Astrocyte (in vitro differentiated cells and primary cell): ENCODE results near the gene LRBA. TPM values are rescaled to one million over a fixed set of nuclear protein-coding genes. Genes with fewer than 3 reads are reported as not detected.
A peak's percentile ranks its signal among the peaks of the same experiment; 100 is the strongest.

Source experiments
- DNase-seq: peaks from one replicate; pipeline ENCODE4 v3.0.0-alpha.2; 2010; ENCODE audit warnings: low read depth
- FAIRE-seq: peaks from 2 replicates; lab custom pipeline; 2011; peaks lifted over from hg19 to GRCh38; lab: Jason Lieb, UNC
- H2AFZ ChIP-seq: 2 replicates; pipeline ENCODE4 v1.6.0; 2012; ENCODE audit warnings: low read depth, low read length, inconsistent platforms
- H3K27ac ChIP-seq: 2 replicates; pipeline ENCODE4 v1.5.1; 2011; ENCODE audit warnings: low read depth, low read length, inconsistent platforms
- H3K27me3 ChIP-seq: 2 replicates; pipeline ENCODE4 v1.6.0; 2011; ENCODE audit warnings: low read length, inconsistent platforms; ENCODE audit not compliant: insufficient read depth
- H3K36me3 ChIP-seq: 2 replicates; pipeline ENCODE4 v1.5.1; 2011; ENCODE audit warnings: low read length, inconsistent platforms; ENCODE audit not compliant: insufficient read depth
- H3K4me1 ChIP-seq: 2 replicates; pipeline ENCODE4 v1.5.1; 2011; ENCODE audit warnings: low read length, inconsistent platforms; ENCODE audit not compliant: insufficient read depth
- H3K4me2 ChIP-seq: 2 replicates; pipeline ENCODE4 v1.6.0; 2012; ENCODE audit warnings: low read length, inconsistent platforms
- H3K4me3 ChIP-seq: 2 replicates; pipeline ENCODE4 v1.5.1; 2011; ENCODE audit warnings: low read depth, mild to moderate bottlenecking, low read length, inconsistent platforms; ENCODE audit not compliant: insufficient read depth
- H3K79me2 ChIP-seq: 2 replicates; pipeline ENCODE4 v1.6.0; 2012; ENCODE audit warnings: mild to moderate bottlenecking, low read length, inconsistent platforms; ENCODE audit not compliant: insufficient read depth
- H3K9ac ChIP-seq: 2 replicates; pipeline ENCODE4 v1.6.0; 2012; ENCODE audit warnings: mild to moderate bottlenecking, low read length, inconsistent platforms
- H3K9me3 ChIP-seq: 2 replicates; pipeline ENCODE4 v1.5.1; 2012; ENCODE audit warnings: low read depth, mild to moderate bottlenecking, low read length, inconsistent platforms; ENCODE audit not compliant: insufficient read depth
- H4K20me1 ChIP-seq: 2 replicates; pipeline ENCODE4 v1.6.0; 2012; ENCODE audit warnings: low read length, inconsistent platforms; ENCODE audit not compliant: insufficient read depth
- H3K27ac Mint-ChIP-seq: one replicate; pipeline ENCODE4 v1.8.0; 2021; ENCODE audit warnings: mild to moderate bottlenecking, mixed read lengths; ENCODE audit not compliant: unreplicated experiment
- H3K27me3 Mint-ChIP-seq: one replicate; pipeline ENCODE4 v1.8.0; 2021; ENCODE audit warnings: low read depth, mixed read lengths; ENCODE audit not compliant: unreplicated experiment
- H3K36me3 Mint-ChIP-seq: one replicate; pipeline ENCODE4 v1.8.0; 2021; ENCODE audit warnings: low read depth, mixed read lengths; ENCODE audit not compliant: unreplicated experiment
- H3K4me1 Mint-ChIP-seq: one replicate; pipeline ENCODE4 v1.8.0; 2021; ENCODE audit warnings: low read depth, mixed read lengths; ENCODE audit not compliant: unreplicated experiment
- H3K4me3 Mint-ChIP-seq: one replicate; pipeline ENCODE4 v1.8.0; 2021; ENCODE audit warnings: mild to moderate bottlenecking, moderate library complexity, mixed read lengths; ENCODE audit not compliant: unreplicated experiment
- H3K9me3 Mint-ChIP-seq: one replicate; pipeline ENCODE4 v1.8.0; 2021; ENCODE audit warnings: mild to moderate bottlenecking, mixed read lengths; ENCODE audit not compliant: unreplicated experiment
- EZH2 ChIP-seq: IDR thresholded peaks from 2 replicates; pipeline ENCODE4 v1.6.1; 2012; ENCODE audit warnings: mild to moderate bottlenecking, low read length, inconsistent platforms; ENCODE audit not compliant: insufficient read depth
- total RNA-seq: library from RNA; stranded (reverse); gene quantifications from 2 replicates; pipeline ENCODE4 v1.2.1, GENCODE V29; 2021
- TF ChIP-seq, protein P1 (sequence below): IDR thresholded peaks from 2 replicates; pipeline ENCODE4 v1.5.1; 2011; ENCODE audit warnings: low read depth, mild to moderate bottlenecking, inconsistent platforms, low read length, moderate library complexity; ENCODE audit not compliant: insufficient read depth

The LRBA gene
- total RNA-seq, 1 donor from 2014 or later = 25.3 TPM

- DNase-seq = no peak
- H3K9me3 ChIP-seq = no peaks in the 10 kb centered on the region
- H3K9ac ChIP-seq = no peak overlapping the region
- H3K27ac ChIP-seq = no peak overlapping the region
- H3K4me1 Mint-ChIP-seq = peaks cover 4% of the 10 kb centered on the region
- no peak overlapping the region for H3K4me3 Mint-ChIP-seq
- H3K4me2 ChIP-seq = no peak overlapping the region
- H3K36me3 Mint-ChIP-seq = peaks cover 38% of the 10 kb centered on the region
- H3K27ac Mint-ChIP-seq = no peak overlapping the region
- H3K36me3 ChIP-seq = peaks cover 7% of the 10 kb centered on the region
- TF ChIP-seq EZH2 = no peak
- TF ChIP-seq, protein P1, sequence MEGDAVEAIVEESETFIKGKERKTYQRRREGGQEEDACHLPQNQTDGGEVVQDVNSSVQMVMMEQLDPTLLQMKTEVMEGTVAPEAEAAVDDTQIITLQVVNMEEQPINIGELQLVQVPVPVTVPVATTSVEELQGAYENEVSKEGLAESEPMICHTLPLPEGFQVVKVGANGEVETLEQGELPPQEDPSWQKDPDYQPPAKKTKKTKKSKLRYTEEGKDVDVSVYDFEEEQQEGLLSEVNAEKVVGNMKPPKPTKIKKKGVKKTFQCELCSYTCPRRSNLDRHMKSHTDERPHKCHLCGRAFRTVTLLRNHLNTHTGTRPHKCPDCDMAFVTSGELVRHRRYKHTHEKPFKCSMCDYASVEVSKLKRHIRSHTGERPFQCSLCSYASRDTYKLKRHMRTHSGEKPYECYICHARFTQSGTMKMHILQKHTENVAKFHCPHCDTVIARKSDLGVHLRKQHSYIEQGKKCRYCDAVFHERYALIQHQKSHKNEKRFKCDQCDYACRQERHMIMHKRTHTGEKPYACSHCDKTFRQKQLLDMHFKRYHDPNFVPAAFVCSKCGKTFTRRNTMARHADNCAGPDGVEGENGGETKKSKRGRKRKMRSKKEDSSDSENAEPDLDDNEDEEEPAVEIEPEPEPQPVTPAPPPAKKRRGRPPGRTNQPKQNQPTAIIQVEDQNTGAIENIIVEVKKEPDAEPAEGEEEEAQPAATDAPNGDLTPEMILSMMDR = no peak
- FAIRE-seq = no peak
- no peaks in the 10 kb centered on the region for H3K4me1 ChIP-seq
- no peak overlapping the region for H3K4me3 ChIP-seq
- H3K27me3 Mint-ChIP-seq = no peaks in the 10 kb centered on the region
- no peaks in the 10 kb centered on the region for H3K9me3 Mint-ChIP-seq
- no peaks in the 10 kb centered on the region for H3K79me2 ChIP-seq
- H4K20me1 ChIP-seq = no peaks in the 10 kb centered on the region
- no peak overlapping the region for H2AFZ ChIP-seq
- no peaks in the 10 kb centered on the region for H3K27me3 ChIP-seq
Measured at GRCh38 chr4:150258569-150258968, 756.5 kb downstream of the LRBA start.

- Mint-ChIP-seq H3K36me3 (peaks cover 37% of the 10 kb centered on the region), H3K27me3 (no peaks in the 10 kb centered on the region), H3K4me3 (no peak overlapping the region), H3K4me1 (peaks cover 8% of the 10 kb centered on the region), H3K9me3 (no peaks in the 10 kb centered on the region), H3K27ac (no peak overlapping the region)
- H3K9ac ChIP-seq = no peak overlapping the region
- no peak overlapping the region for H3K4me2 ChIP-seq
- H3K27me3 ChIP-seq = no peaks in the 10 kb centered on the region
- no peak for TF ChIP-seq EZH2
- TF ChIP-seq, protein P1 = no peak
- H3K4me1 ChIP-seq = no peaks in the 10 kb centered on the region
- H4K20me1 ChIP-seq = no peaks in the 10 kb centered on the region
- no peak for FAIRE-seq
- no peak overlapping the region for H3K27ac ChIP-seq
- no peaks in the 10 kb centered on the region for H3K79me2 ChIP-seq
- DNase-seq = no peak
- H3K4me3 ChIP-seq = no peak overlapping the region
- no peaks in the 10 kb centered on the region for H3K9me3 ChIP-seq
- peaks cover 7% of the 10 kb centered on the region for H3K36me3 ChIP-seq
- H2AFZ ChIP-seq = no peak overlapping the region
Measured at GRCh38 chr4:150256841-150257730, 758.0 kb downstream of the LRBA start.

DNA sequence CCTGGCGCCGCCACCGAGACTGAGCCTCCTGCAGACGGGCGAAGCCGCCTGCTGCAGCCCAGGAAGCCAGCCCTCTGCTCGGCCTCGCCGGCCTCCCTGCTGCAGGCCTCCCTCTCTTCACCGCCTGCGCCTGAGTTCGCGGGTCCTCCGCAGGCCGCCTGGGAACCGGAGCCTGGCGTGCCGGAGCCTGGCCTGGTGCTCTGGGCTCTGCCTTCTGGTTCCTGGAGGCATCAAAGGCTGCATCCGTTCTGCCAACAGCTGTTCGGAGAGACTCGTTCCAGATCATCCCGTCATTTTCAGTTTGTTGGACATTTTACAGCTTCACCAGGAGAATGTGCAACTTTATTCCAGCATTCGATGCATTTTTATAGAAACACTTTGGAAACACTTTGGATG lies 758.9 kb downstream of the LRBA start:
- no peak overlapping the region for H3K4me3 ChIP-seq
- H3K4me3 Mint-ChIP-seq = no peak overlapping the region
- H3K27me3 Mint-ChIP-seq = no peaks in the 10 kb centered on the region
- no peak for FAIRE-seq
- no peak overlapping the region for H2AFZ ChIP-seq
- H3K27ac Mint-ChIP-seq = peak overlapping the region; percentile 18
- H3K36me3 ChIP-seq = peaks cover 7% of the 10 kb centered on the region
- H3K27ac ChIP-seq = no peak overlapping the region
- H3K4me1 ChIP-seq = no peaks in the 10 kb centered on the region
- no peaks in the 10 kb centered on the region for H3K79me2 ChIP-seq
- H3K27me3 ChIP-seq = no peaks in the 10 kb centered on the region
- no peaks in the 10 kb centered on the region for H4K20me1 ChIP-seq
- no peak overlapping the region for H3K4me2 ChIP-seq
- H3K9me3 Mint-ChIP-seq = no peaks in the 10 kb centered on the region
- no peak overlapping the region for H3K9ac ChIP-seq
- H3K9me3 ChIP-seq = no peaks in the 10 kb centered on the region
- peaks cover 13% of the 10 kb centered on the region for H3K4me1 Mint-ChIP-seq
- H3K36me3 Mint-ChIP-seq = peaks cover 35% of the 10 kb centered on the region
- TF ChIP-seq EZH2 = no peak
- TF ChIP-seq, protein P1 = no peak
- no peak for DNase-seq
